COLO668 (cell line): ENCODE results near the gene LTB4R2.
"Not testable (repeated sequence)": the region's sequence is repeated elsewhere in the genome, so short reads cannot be mapped to it uniquely, and the experiment has no call there.

Source experiments
- DNase-seq: peaks from one replicate; lab custom pipeline; 2025; ENCODE audit not compliant: unreplicated experiment; lab: John Stamatoyannopoulos, UW

Gene LTB4R2

DNA sequence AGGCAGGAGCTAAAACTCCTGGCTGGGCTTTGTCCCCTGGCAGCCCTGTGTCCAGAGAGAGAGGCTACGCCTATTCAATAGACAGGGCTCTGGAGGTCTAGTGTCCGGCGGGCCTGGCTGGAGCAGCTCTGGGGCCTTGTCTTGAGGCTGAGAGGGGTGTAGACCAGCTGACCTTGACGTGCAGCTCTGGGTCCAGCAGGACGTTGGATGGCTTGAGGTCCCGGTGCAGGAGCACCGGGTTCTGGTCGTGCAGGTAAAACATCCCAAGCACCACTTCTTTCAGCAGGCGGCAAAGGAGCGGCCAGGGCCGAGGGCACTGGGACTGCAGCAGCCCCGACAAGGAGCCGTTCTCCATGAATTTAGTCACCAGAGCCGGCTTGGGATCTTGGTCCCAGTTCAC lies 28.9 kb downstream of the LTB4R2 start:
- no peak for DNase-seq

- DNase-seq = peak; percentile 59
These were observed 29.6 kb downstream of the LTB4R2 start, which contains the start of gene RIPK3 for GRCh38 chr14:24339284-24340151. TSS of gene RIPK3 (minus strand) at chr14:24339991. CDS start at chr14:24339826, 165 bp downstream.

- DNase-seq = no peak
These were observed 30.7 kb downstream of the LTB4R2 start for GRCh38 chr14:24340606-24341005.

GRCh38 chr14:24342889-24343288 lies 32.9 kb downstream of the LTB4R2 start:
- no peak for DNase-seq

- DNase-seq = no peak
These were observed 34.1 kb downstream of the LTB4R2 start for GRCh38 chr14:24343795-24344660.

DNA sequence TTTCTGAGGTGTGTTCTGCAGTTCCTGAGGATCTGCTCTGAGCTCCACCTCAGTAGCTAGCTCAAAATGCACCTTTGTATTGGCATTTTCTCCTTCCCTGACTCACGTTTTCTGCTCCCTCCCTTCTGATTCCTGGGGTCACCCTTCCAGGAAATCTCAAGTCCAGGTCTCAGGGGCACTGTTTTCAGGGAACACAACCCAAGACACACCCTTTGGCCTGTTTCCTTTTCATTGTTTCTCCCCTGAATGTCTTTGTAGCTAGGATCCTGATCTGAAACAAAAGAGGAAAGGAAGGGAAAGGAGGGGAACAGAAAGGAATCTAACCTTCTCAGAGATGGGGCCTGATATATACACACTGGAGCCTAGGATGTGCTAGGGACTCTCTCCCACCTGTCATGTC lies 37.2 kb downstream of the LTB4R2 start:
- no peak for DNase-seq

- no peak for DNase-seq
These were observed 38.2 kb downstream of the LTB4R2 start for GRCh38 chr14:24348186-24348585.

DNA sequence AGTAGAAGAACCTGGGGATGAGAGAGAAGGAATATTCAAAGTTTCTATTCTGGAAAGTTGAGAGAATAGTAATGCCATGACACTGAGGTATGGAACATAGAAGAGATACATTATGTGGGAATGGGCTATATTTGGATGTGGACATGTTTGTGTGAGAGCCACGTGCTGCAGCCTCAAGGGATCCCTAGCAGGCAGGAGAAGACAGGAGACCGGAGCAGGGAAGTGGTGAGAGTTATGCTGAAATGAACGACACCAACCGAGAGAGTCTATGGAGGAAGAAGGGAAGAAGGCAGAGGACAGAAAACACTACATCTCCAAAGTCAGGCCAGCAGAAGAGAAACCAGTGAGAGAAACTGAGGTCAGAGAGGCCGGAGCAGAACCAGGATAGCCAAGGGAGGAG lies 39.8 kb downstream of the LTB4R2 start:
- no peak for DNase-seq

DNA sequence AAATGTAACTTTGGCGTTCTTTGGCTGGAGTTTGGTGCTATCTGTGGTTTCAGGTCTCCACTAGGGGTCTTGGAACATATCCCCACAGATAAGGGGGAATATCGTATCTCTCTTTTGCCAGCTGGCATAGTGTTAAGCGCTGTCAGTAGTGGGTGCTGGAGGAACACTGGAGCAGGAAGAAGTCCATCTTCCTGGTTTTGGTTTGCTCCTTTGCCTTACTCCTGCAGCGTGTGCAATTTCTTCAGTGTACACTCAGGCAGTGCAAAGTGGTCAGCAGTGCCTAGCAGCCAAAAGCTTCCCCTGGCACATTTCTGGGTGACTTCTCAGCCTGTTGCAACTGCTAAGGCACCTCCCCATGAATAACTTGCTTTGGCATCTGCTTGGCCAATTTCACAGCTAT lies 41.6 kb downstream of the LTB4R2 start:
- no peak for DNase-seq

DNA sequence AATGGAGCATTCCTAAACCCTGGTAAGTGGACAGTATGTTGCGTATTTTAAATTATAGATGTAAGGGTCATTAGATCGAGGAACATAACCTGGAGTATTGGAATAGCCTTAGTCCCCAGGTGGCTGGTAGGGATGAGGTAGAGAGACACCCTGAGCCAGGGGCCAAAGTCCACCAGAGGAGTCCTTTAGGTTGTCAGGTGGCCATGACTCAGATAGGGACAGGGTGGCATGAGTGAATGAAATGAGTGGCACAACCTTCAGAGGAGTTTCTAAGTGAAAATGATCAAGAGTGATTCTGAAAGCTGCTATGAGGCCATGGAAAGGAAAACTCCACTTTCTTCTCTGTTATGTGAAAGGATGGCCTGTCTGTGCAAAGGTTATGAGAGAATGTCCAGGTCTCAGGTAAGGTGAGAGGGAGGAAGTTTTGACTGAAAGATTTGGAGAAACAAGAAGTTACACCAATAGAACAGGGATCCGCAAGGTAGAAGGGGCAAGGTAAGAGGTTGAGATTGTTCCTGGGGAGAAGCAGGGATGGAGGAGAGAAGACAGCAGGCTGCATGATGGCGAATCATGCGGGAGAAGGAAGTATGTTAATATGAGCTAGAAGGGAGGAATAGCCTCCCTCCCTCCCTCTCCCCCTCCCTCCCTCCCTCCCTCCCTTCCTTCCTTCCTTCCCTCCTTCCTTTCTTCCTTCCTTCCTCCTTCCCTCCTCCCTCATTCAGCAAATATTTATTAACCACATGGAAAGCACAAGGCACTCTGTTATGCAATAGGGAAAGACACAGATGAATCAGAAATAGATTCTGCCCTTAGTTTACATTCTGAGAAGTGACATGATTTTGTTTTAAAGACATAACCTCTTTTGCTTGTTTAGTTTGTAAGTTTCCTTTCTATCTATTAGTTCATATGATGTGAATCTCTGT lies 43.9 kb downstream of the LTB4R2 start:
- peak; percentile 46 for DNase-seq

- DNase-seq = not testable (repeated sequence)
These were observed 44.5 kb downstream of the LTB4R2 start for GRCh38 chr14:24354482-24354825.

- DNase-seq = no peak
These were observed 45.1 kb downstream of the LTB4R2 start for GRCh38 chr14:24355009-24355408.

GRCh38 chr14:24356208-24356607 lies 46.3 kb downstream of the LTB4R2 start:
- DNase-seq = no peak

DNA sequence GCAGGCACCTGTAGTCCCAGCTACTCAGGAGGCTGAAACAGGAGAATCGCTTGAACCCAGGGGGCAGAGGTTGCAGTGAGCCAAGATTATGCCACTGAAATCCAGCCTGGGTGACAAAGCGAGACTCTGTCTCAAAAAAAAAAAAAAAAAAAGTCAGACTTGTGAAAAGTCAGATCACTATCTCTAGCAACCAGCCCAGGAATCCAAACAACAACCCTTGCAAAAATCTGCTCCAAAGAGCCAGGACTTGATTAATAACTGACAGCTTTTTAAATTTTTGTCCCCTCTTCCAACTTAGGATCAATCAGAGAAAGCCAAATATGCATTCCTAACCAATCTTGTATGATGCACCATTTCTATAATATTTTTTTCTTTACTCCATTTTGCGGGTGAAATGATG lies 50.3 kb downstream of the LTB4R2 start:
- no peak for DNase-seq

DNA sequence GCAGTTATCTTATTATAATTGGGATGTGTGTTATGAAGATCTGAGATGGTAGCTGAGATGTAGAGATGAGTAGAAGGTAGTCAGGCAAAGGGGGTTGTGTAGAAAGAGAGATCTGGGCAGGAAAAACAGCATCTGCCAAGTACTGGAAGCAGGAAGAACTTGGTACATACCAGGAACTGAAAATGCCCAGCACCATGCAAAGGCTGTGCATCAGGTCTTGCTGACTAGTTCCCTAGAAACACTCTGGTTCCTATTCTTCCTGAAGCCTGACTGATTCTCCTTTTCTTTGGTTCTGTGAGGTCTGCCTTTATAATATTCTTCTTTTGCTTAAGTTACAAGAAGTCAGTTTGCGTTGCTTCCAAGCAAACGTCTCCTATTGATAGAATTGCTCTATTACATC lies 51.4 kb downstream of the LTB4R2 start:
- no peak for DNase-seq
